Measurements from ENCODE around the gene IFNL3.
"Not testable (repeated sequence)": the region's sequence is repeated elsewhere in the genome, so short reads cannot be mapped to it uniquely, and the experiment has no call there.

The IFNL3 gene
- total RNA-seq: 0 to 0.12 (median 0) reads per million in 4 donors

GRCh38 chr19:39244410-39245100 lies at the start of gene IFNL3:
TSS of gene IFNL3 (minus strand) at chr19:39245006. CDS start at chr19:39244967, 39 bp downstream.
- not testable (repeated sequence) for DNase-seq

GRCh38 chr19:39293394-39293793 lies 48.6 kb upstream of the IFNL3 start:
- no peak for DNase-seq

GRCh38 chr19:39284032-39284431 lies 39.2 kb upstream of the IFNL3 start:
- no peak for DNase-seq

- no peak for DNase-seq
These were observed 37.2 kb upstream of the IFNL3 start for GRCh38 chr19:39282021-39282420.

GRCh38 chr19:39277598-39277997 lies 32.8 kb upstream of the IFNL3 start:
- no peak for DNase-seq

- DNase-seq: no peak
These were observed 31.9 kb upstream of the IFNL3 start for GRCh38 chr19:39276740-39277139.

- no peak for DNase-seq
These were observed 30.8 kb upstream of the IFNL3 start for GRCh38 chr19:39275578-39275977.

GRCh38 chr19:39273859-39274258 lies 29.1 kb upstream of the IFNL3 start:
- DNase-seq: not testable (repeated sequence)

- no peak for DNase-seq
These were observed 25.4 kb upstream of the IFNL3 start for GRCh38 chr19:39270036-39270871.

GRCh38 chr19:39269369-39269768 lies 24.6 kb upstream of the IFNL3 start:
- DNase-seq: not testable (repeated sequence)

- DNase-seq: not testable (repeated sequence)
These were observed 23.9 kb upstream of the IFNL3 start for GRCh38 chr19:39268531-39269223.

- not testable (repeated sequence) for DNase-seq
These were observed 23.3 kb upstream of the IFNL3 start, which contains the start of gene IFNL2 for GRCh38 chr19:39268085-39268484. TSS of gene IFNL2 (plus strand) at chr19:39268396. CDS start at chr19:39268569, 173 bp downstream.

- DNase-seq: no peak
These were observed 20.6 kb upstream of the IFNL3 start for GRCh38 chr19:39265321-39265916.

- no peak for DNase-seq
These were observed 19.8 kb upstream of the IFNL3 start for GRCh38 chr19:39264306-39265290.

- DNase-seq: no peak
These were observed 19.1 kb upstream of the IFNL3 start for GRCh38 chr19:39263912-39264305.

- no peak for DNase-seq
These were observed 17.7 kb upstream of the IFNL3 start for GRCh38 chr19:39262496-39262895.

- DNase-seq: no peak
These were observed 16.9 kb upstream of the IFNL3 start for GRCh38 chr19:39261704-39262103.

GRCh38 chr19:39257227-39257626 lies 12.4 kb upstream of the IFNL3 start:
- no peak for DNase-seq

GRCh38 chr19:39254531-39255345 lies 9.9 kb upstream of the IFNL3 start:
- no peak for DNase-seq

GRCh38 chr19:39253374-39254149 lies 8.8 kb upstream of the IFNL3 start:
- DNase-seq: no peak
